OCI-LY1 (cell line): ENCODE data around the gene TEX47.

Experiments
- H2AFZ ChIP-seq: fragments of 200-600 bp; sonication (generic), shearing (Covaris generic); 2 replicates; pipeline ENCODE4 v1.6.0; 2014; ENCODE audit warnings: antibody characterized with exemption, mild to moderate bottlenecking, low read length
- H3F3A ChIP-seq: fragments of 200-600 bp; sonication (generic), shearing (Covaris generic); 2 replicates; pipeline ENCODE4 v1.6.0; 2014; ENCODE audit warnings: mild to moderate bottlenecking, antibody characterized with exemption, low read length, moderate library complexity; ENCODE audit not compliant: insufficient read depth
- H3K27ac ChIP-seq: fragments of 200-600 bp; sonication (generic); 2 replicates; pipeline ENCODE4 v1.5.1; 2014; ENCODE audit warnings: low read length, mixed run types, mild to moderate bottlenecking, low read depth; ENCODE audit not compliant: poor library complexity, severe bottlenecking
- H3K27me3 ChIP-seq: fragments of 200-600 bp; sonication (generic); 2 replicates; pipeline ENCODE4 v1.6.0; 2014; ENCODE audit warnings: antibody characterized with exemption, mild to moderate bottlenecking, low read length, moderate library complexity; ENCODE audit not compliant: insufficient read depth
- H3K36me3 ChIP-seq: fragments of 200-600 bp; sonication (generic); 2 replicates; pipeline ENCODE4 v1.6.1; 2014; ENCODE audit warnings: mild to moderate bottlenecking, antibody characterized with exemption, low read length, moderate library complexity, mixed read lengths; ENCODE audit not compliant: insufficient read depth
- H3K4me1 ChIP-seq: fragments of 200-600 bp; sonication (generic); 2 replicates; pipeline ENCODE4 v1.5.1; 2014; ENCODE audit warnings: mild to moderate bottlenecking, low read length, moderate library complexity; ENCODE audit not compliant: insufficient read depth, severe bottlenecking
- H3K4me2 ChIP-seq: fragments of 200-600 bp; sonication (generic), shearing (Covaris generic); 2 replicates; pipeline ENCODE4 v1.6.1; 2014; ENCODE audit warnings: low read length
- H3K4me3 ChIP-seq: fragments of 200-600 bp; sonication (generic); 2 replicates; pipeline ENCODE4 v1.5.1; 2014; ENCODE audit warnings: low read length, low read depth, mild to moderate bottlenecking, mixed read lengths; ENCODE audit not compliant: poor library complexity, severe bottlenecking
- H3K79me2 ChIP-seq: fragments of 200-600 bp; shearing (Covaris generic); 2 replicates; pipeline ENCODE4 v1.6.1; 2016; ENCODE audit warnings: mixed run types, low read length, mixed read lengths; ENCODE audit not compliant: insufficient read depth
- H3K9ac ChIP-seq: fragments of 200-600 bp; sonication (generic), shearing (Covaris generic); 2 replicates; pipeline ENCODE4 v1.6.1; 2014; ENCODE audit warnings: mild to moderate bottlenecking, low read length, mixed read lengths
- H3K9me2 ChIP-seq: fragments of 200-600 bp; sonication (generic), shearing (Covaris generic); 2 replicates; pipeline ENCODE4 v1.6.1; 2014; ENCODE audit warnings: low read depth, mild to moderate bottlenecking, low read length, mixed read lengths
- H3K9me3 ChIP-seq: fragments of 200-600 bp; shearing (Covaris generic); 2 replicates; pipeline ENCODE4 v1.6.1; 2014; ENCODE audit warnings: low read length, mixed read lengths
- H4K20me1 ChIP-seq: fragments of 200-600 bp; sonication (generic), shearing (Covaris generic); 2 replicates; pipeline ENCODE4 v1.6.0; 2016; ENCODE audit warnings: mild to moderate bottlenecking, low read length; ENCODE audit not compliant: insufficient read depth
- CTCF ChIP-seq: fragments of 200-600 bp; sonication (generic), shearing (Covaris generic); IDR thresholded peaks from 2 replicates; pipeline ENCODE4 v1.5.1; 2017; ENCODE audit warnings: mild to moderate bottlenecking, antibody characterized with exemption, low read length, moderate library complexity, mixed read lengths
- EZH2 ChIP-seq: fragments of 200-600 bp; sonication (generic), shearing (Covaris generic); IDR thresholded peaks from 2 replicates; pipeline ENCODE4 v1.8.0; 2017; ENCODE audit warnings: borderline replicate concordance, mixed run types, mild to moderate bottlenecking, antibody characterized with exemption, low read length, moderate library complexity, mixed read lengths

The TEX47 gene

GRCh38 chr7:88758381-88759229 lies 36.9 kb downstream of the TEX47 start:
- Histone ChIP-seq H2AFZ (no peak overlapping the region), H3K4me3 (no peak overlapping the region), H3K27me3 (no peaks in the 10 kb centered on the region), H3K4me2 (no peak overlapping the region), H3K9me3 (no peaks in the 10 kb centered on the region), H3K9me2 (no peaks in the 10 kb centered on the region), H3K36me3 (no peaks in the 10 kb centered on the region), H4K20me1 (no peaks in the 10 kb centered on the region), H3F3A (no peaks in the 10 kb centered on the region), H3K4me1 (no peaks in the 10 kb centered on the region), H3K79me2 (no peaks in the 10 kb centered on the region), H3K27ac (no peak overlapping the region), H3K9ac (no peak overlapping the region)
- no peak for TF ChIP-seq CTCF
- TF ChIP-seq EZH2, result no peak

- Histone ChIP-seq H3K9me3 (no peaks in the 10 kb centered on the region), H3K36me3 (no peaks in the 10 kb centered on the region), H4K20me1 (no peaks in the 10 kb centered on the region), H3K27me3 (no peaks in the 10 kb centered on the region), H3K9ac (no peak overlapping the region), H2AFZ (no peak overlapping the region), H3K4me1 (no peaks in the 10 kb centered on the region), H3F3A (no peaks in the 10 kb centered on the region), H3K4me2 (no peak overlapping the region), H3K79me2 (no peaks in the 10 kb centered on the region), H3K4me3 (no peak overlapping the region), H3K9me2 (no peaks in the 10 kb centered on the region), H3K27ac (no peak overlapping the region)
- TF ChIP-seq EZH2, result no peak
- no peak for TF ChIP-seq CTCF
Measured at GRCh38 chr7:88757371-88757770, 38.2 kb downstream of the TEX47 start.

GRCh38 chr7:88756802-88757201 lies 38.7 kb downstream of the TEX47 start:
- H3K36me3 ChIP-seq, result no peaks in the 10 kb centered on the region
- no peaks in the 10 kb centered on the region for H3K9me3 ChIP-seq
- H3K4me3 ChIP-seq, result no peak overlapping the region
- no peaks in the 10 kb centered on the region for H3K9me2 ChIP-seq
- no peaks in the 10 kb centered on the region for H3F3A ChIP-seq
- H3K27ac ChIP-seq, result no peak overlapping the region
- H4K20me1 ChIP-seq, result no peaks in the 10 kb centered on the region
- no peak overlapping the region for H2AFZ ChIP-seq
- H3K9ac ChIP-seq, result no peak overlapping the region
- H3K27me3 ChIP-seq, result no peaks in the 10 kb centered on the region
- H3K79me2 ChIP-seq, result no peaks in the 10 kb centered on the region
- TF ChIP-seq CTCF (no peak), EZH2 (no peak)
- no peak overlapping the region for H3K4me2 ChIP-seq
- no peaks in the 10 kb centered on the region for H3K4me1 ChIP-seq
